ENCODE data around the gene ERMAP. TPM values are rescaled to one million over a fixed set of nuclear protein-coding genes. Genes with fewer than 3 reads are reported as not detected.

ERMAP gene
- polyA plus RNA-seq: 10 to 100 TPM in 1 of 4 donors, 1 to 10 TPM in 3; 3.8 to 24.7 (median 6.8) TPM
- long read RNA-seq, donor 1: 0 reads
- long read RNA-seq, donor 2: 0 reads
- long read RNA-seq, donor 3, partial matches to known transcripts: 0 of 2 reads
- long read RNA-seq, donor 3, other reads (novel, unspliced or antisense): 0 of 2 reads
- long read RNA-seq, donor 4: 0 reads
- long read RNA-seq, donor 5, partial matches to known transcripts: 0 of 1 reads
- long read RNA-seq, donor 5, other reads (novel, unspliced or antisense): 0 of 1 reads
- long read RNA-seq, donor 6, partial matches to known transcripts: 0 of 2 reads
- long read RNA-seq, donor 6, other reads (novel, unspliced or antisense): 0 of 2 reads
- long read RNA-seq, donor 7: 0 reads
- long read RNA-seq, donor 8: 0 reads
- long read RNA-seq, donor 9: 0 reads
- long read RNA-seq, donor 10, partial matches to known transcripts: 0 of 1 reads
- long read RNA-seq, donor 10, other reads (novel, unspliced or antisense): 0 of 1 reads

GRCh38 chr1:42816585-42817439, at the start of gene ERMAP, which contains the start of gene SVBP:
TSS of gene ERMAP (plus strand) at chr1:42817122. CDS start at chr1:42830449, 13,327 bp downstream.
TSS of gene SVBP (minus strand) at chr1:42817397. CDS start at chr1:42816544, 853 bp downstream.
- Histone ChIP-seq H3K4me1 (ENCODE audit: control insufficient read depth in 3 of 3, insufficient read depth in 2 of 3, low read depth in 1 of 3, low read length in 2 of 3) (peaks cover 0 to 5% (median 2%) of the 10 kb centered on the region in 3 donors), H3K9me3 (ENCODE audit: control insufficient read depth in 2 of 2, insufficient read depth in 1 of 2, low read depth in 1 of 2, low read length in 1 of 2) (no peaks in the 10 kb centered on the region), H3K27ac (ENCODE audit: low read depth in 1 of 3, low read length in 2 of 3) (peak within 1 kb of the TSS; percentile 99 to 100 (median 100)), H3K4me3 (ENCODE audit: low read depth in 1 of 3, low read length in 3 of 3) (peak within 1 kb of the TSS; percentile 78 to 92 (median 88)), H3K36me3 (ENCODE audit: control insufficient read depth in 3 of 3, insufficient read depth in 2 of 3, low read depth in 1 of 3, low read length in 3 of 3) (peaks cover 0 to 2% (median 0%) of the 10 kb centered on the region in 3 donors), H3K27me3 (ENCODE audit: control insufficient read depth in 3 of 3, insufficient read depth in 3 of 3, low read length in 3 of 3) (no peaks in the 10 kb centered on the region)
- WGBS, 3 donors: 0 to 1% (median 0%) methylated on average over 48 to 66 of the region's 66 CpGs
- FAIRE-seq: no peak
- peak; percentile 91 to 96 for DNase-seq

- H3K27me3 ChIP-seq (ENCODE audit: control insufficient read depth in 3 of 3, insufficient read depth in 3 of 3, low read length in 3 of 3): no peaks in the 10 kb centered on the region
- no peak for FAIRE-seq
- peaks cover 0 to 11% (median 10%) of the 10 kb centered on the region in 3 donors for H3K4me1 ChIP-seq (ENCODE audit: control insufficient read depth in 3 of 3, insufficient read depth in 2 of 3, low read depth in 1 of 3, low read length in 2 of 3)
- H3K36me3 ChIP-seq (ENCODE audit: control insufficient read depth in 3 of 3, insufficient read depth in 2 of 3, low read depth in 1 of 3, low read length in 3 of 3): peaks cover 0 to 12% (median 0%) of the 10 kb centered on the region in 3 donors
- 1 to 2% (median 2%) methylated on average over 19 to 23 of the region's 23 CpGs for WGBS, 3 donors
- no peaks in the 10 kb centered on the region for H3K9me3 ChIP-seq (ENCODE audit: control insufficient read depth in 2 of 2, insufficient read depth in 1 of 2, low read depth in 1 of 2, low read length in 1 of 2)
- DNase-seq: peak; percentile 39 to 79
- peak overlapping the region; percentile 84 to 97 (median 94) for H3K4me3 ChIP-seq (ENCODE audit: low read depth in 1 of 3, low read length in 3 of 3)
- H3K27ac ChIP-seq (ENCODE audit: low read depth in 1 of 3, low read length in 2 of 3): peak overlapping the region; percentile 90 to 96 (median 92)
These were observed 49.4 kb upstream of the ERMAP start for GRCh38 chr1:42767510-42768000.

GRCh38 chr1:42768172-42768571, 48.8 kb upstream of the ERMAP start:
- Histone ChIP-seq H3K36me3 (ENCODE audit: control insufficient read depth in 3 of 3, insufficient read depth in 2 of 3, low read depth in 1 of 3, low read length in 3 of 3) (peaks cover 0 to 10% (median 0%) of the 10 kb centered on the region in 3 donors), H3K27ac (ENCODE audit: low read depth in 1 of 3, low read length in 2 of 3) (peak overlapping the region in 1 of 3 donors; percentile 96), H3K4me1 (ENCODE audit: control insufficient read depth in 3 of 3, insufficient read depth in 2 of 3, low read depth in 1 of 3, low read length in 2 of 3) (peaks cover 0 to 11% (median 10%) of the 10 kb centered on the region in 3 donors), H3K27me3 (ENCODE audit: control insufficient read depth in 3 of 3, insufficient read depth in 3 of 3, low read length in 3 of 3) (no peaks in the 10 kb centered on the region), H3K9me3 (ENCODE audit: control insufficient read depth in 2 of 2, insufficient read depth in 1 of 2, low read depth in 1 of 2, low read length in 1 of 2) (no peaks in the 10 kb centered on the region), H3K4me3 (ENCODE audit: low read depth in 1 of 3, low read length in 3 of 3) (peak overlapping the region in 2 of 3 donors; percentile 84 to 97)
- FAIRE-seq (no peak), DNase-seq (no peak)
- WGBS, 3 donors: 72 to 85% (median 80%) methylated on average over 2 of the region's 2 CpGs

- H3K27me3 ChIP-seq (ENCODE audit: control insufficient read depth in 3 of 3, insufficient read depth in 3 of 3, low read length in 3 of 3): no peaks in the 10 kb centered on the region
- no peak overlapping the region for H3K27ac ChIP-seq (ENCODE audit: low read depth in 1 of 3, low read length in 2 of 3)
- H3K4me1 ChIP-seq (ENCODE audit: control insufficient read depth in 3 of 3, insufficient read depth in 2 of 3, low read depth in 1 of 3, low read length in 2 of 3): peaks cover 0 to 10% (median 8%) of the 10 kb centered on the region in 3 donors
- WGBS, 3 donors: 76 to 89% (median 82%) methylated on average over 3 of the region's 3 CpGs
- no peak overlapping the region for H3K4me3 ChIP-seq (ENCODE audit: low read depth in 1 of 3, low read length in 3 of 3)
- DNase-seq (peak in 1 of 2 donors; percentile 61), FAIRE-seq (no peak)
- H3K36me3 ChIP-seq (ENCODE audit: control insufficient read depth in 3 of 3, insufficient read depth in 2 of 3, low read depth in 1 of 3, low read length in 3 of 3): peaks cover 0 to 13% (median 4%) of the 10 kb centered on the region in 3 donors
- no peaks in the 10 kb centered on the region for H3K9me3 ChIP-seq (ENCODE audit: control insufficient read depth in 2 of 2, insufficient read depth in 1 of 2, low read depth in 1 of 2, low read length in 1 of 2)
These were observed 47.1 kb upstream of the ERMAP start for GRCh38 chr1:42769811-42770210.

- no peaks in the 10 kb centered on the region for H3K9me3 ChIP-seq (ENCODE audit: control insufficient read depth in 2 of 2, insufficient read depth in 1 of 2, low read depth in 1 of 2, low read length in 1 of 2)
These were observed 43.5 kb upstream of the ERMAP start for GRCh38 chr1:42773420-42773819.

GRCh38 chr1:42774928-42775526, 41.9 kb upstream of the ERMAP start:
- Histone ChIP-seq H3K9me3 (ENCODE audit: control insufficient read depth in 2 of 2, insufficient read depth in 1 of 2, low read depth in 1 of 2, low read length in 1 of 2) (no peaks in the 10 kb centered on the region), H3K4me1 (ENCODE audit: control insufficient read depth in 3 of 3, insufficient read depth in 2 of 3, low read depth in 1 of 3, low read length in 2 of 3) (no peaks in the 10 kb centered on the region), H3K4me3 (ENCODE audit: low read depth in 1 of 3, low read length in 3 of 3) (no peak overlapping the region), H3K36me3 (ENCODE audit: control insufficient read depth in 3 of 3, insufficient read depth in 2 of 3, low read depth in 1 of 3, low read length in 3 of 3) (peaks cover 4 to 28% (median 13%) of the 10 kb centered on the region in 3 donors), H3K27ac (ENCODE audit: low read depth in 1 of 3, low read length in 2 of 3) (no peak overlapping the region), H3K27me3 (ENCODE audit: control insufficient read depth in 3 of 3, insufficient read depth in 3 of 3, low read length in 3 of 3) (no peaks in the 10 kb centered on the region)
- WGBS, 3 donors: 82 to 90% (median 89%) methylated on average over 5 of the region's 5 CpGs
- DNase-seq (no peak), FAIRE-seq (no peak)

More at GRCh38 chr1:42773420-42773819, 43.5 kb upstream of the ERMAP start:
- no peak overlapping the region for H3K27ac ChIP-seq (ENCODE audit: low read depth in 1 of 3, low read length in 2 of 3)
- DNase-seq: no peak
- 47 to 58% (median 47%) methylated on average over 2 of the region's 2 CpGs for WGBS, 3 donors
- peaks cover 0 to 6% (median 2%) of the 10 kb centered on the region in 3 donors for H3K4me1 ChIP-seq (ENCODE audit: control insufficient read depth in 3 of 3, insufficient read depth in 2 of 3, low read depth in 1 of 3, low read length in 2 of 3)
- H3K4me3 ChIP-seq (ENCODE audit: low read depth in 1 of 3, low read length in 3 of 3): no peak overlapping the region
- peaks cover 4 to 33% (median 13%) of the 10 kb centered on the region in 3 donors for H3K36me3 ChIP-seq (ENCODE audit: control insufficient read depth in 3 of 3, insufficient read depth in 2 of 3, low read depth in 1 of 3, low read length in 3 of 3)
- FAIRE-seq: no peak
- H3K27me3 ChIP-seq (ENCODE audit: control insufficient read depth in 3 of 3, insufficient read depth in 3 of 3, low read length in 3 of 3): no peaks in the 10 kb centered on the region

- H3K27ac ChIP-seq (ENCODE audit: low read depth in 1 of 3, low read length in 2 of 3): no peak overlapping the region
- H3K4me1 ChIP-seq (ENCODE audit: control insufficient read depth in 3 of 3, insufficient read depth in 2 of 3, low read depth in 1 of 3, low read length in 2 of 3): no peaks in the 10 kb centered on the region
- no peaks in the 10 kb centered on the region for H3K27me3 ChIP-seq (ENCODE audit: control insufficient read depth in 3 of 3, insufficient read depth in 3 of 3, low read length in 3 of 3)
- DNase-seq: peak in 1 of 2 donors; percentile 51
- FAIRE-seq: no peak
- H3K36me3 ChIP-seq (ENCODE audit: control insufficient read depth in 3 of 3, insufficient read depth in 2 of 3, low read depth in 1 of 3, low read length in 3 of 3): peaks cover 4 to 34% (median 13%) of the 10 kb centered on the region in 3 donors
- no peaks in the 10 kb centered on the region for H3K9me3 ChIP-seq (ENCODE audit: control insufficient read depth in 2 of 2, insufficient read depth in 1 of 2, low read depth in 1 of 2, low read length in 1 of 2)
- 61 to 88% (median 76%) methylated on average over 6 of the region's 6 CpGs for WGBS, 3 donors
- H3K4me3 ChIP-seq (ENCODE audit: low read depth in 1 of 3, low read length in 3 of 3): no peak overlapping the region
These were observed 40.4 kb upstream of the ERMAP start for GRCh38 chr1:42776502-42776901.
